ENCODE data around the gene RTKN.
A peak's percentile ranks its signal among the peaks of the same experiment; 100 is the strongest.
"Not testable (repeated sequence)": the region's sequence is repeated elsewhere in the genome, so short reads cannot be mapped to it uniquely, and the experiment has no call there.

Gene RTKN

GRCh38 chr2:74460187-74460586, 18.4 kb upstream of the RTKN start:
- not testable (repeated sequence) for DNase-seq (ENCODE audit: low spot score)

GRCh38 chr2:74459503-74460118, 17.9 kb upstream of the RTKN start:
- DNase-seq (ENCODE audit: low spot score): not testable (repeated sequence)

- DNase-seq (ENCODE audit: low spot score): no peak
Observed at GRCh38 chr2:74458938-74459363, 17.2 kb upstream of the RTKN start.

- peak; percentile 100 for DNase-seq (ENCODE audit: low spot score)
Observed at GRCh38 chr2:74458132-74458937, 16.6 kb upstream of the RTKN start, which contains the start of gene WBP1. TSS of gene WBP1 (plus strand) at chr2:74458438. CDS start at chr2:74458603, 165 bp downstream.

- peak; percentile 84 for DNase-seq (ENCODE audit: low spot score)
Observed at GRCh38 chr2:74457549-74458131, 15.9 kb upstream of the RTKN start.

GRCh38 chr2:74457129-74457548, 15.4 kb upstream of the RTKN start:
- no peak for DNase-seq (ENCODE audit: low spot score)

- DNase-seq (ENCODE audit: low spot score): peak; percentile 99
Observed at GRCh38 chr2:74454654-74455511, 13.1 kb upstream of the RTKN start, which contains the start of gene INO80B. TSS of gene INO80B (plus strand) at chr2:74455087. CDS start at chr2:74455117, 30 bp downstream.

- no peak for DNase-seq (ENCODE audit: low spot score)
Observed at GRCh38 chr2:74450570-74451190, 8.9 kb upstream of the RTKN start.

- DNase-seq (ENCODE audit: low spot score): no peak
Observed at GRCh38 chr2:74448771-74449170, 7.0 kb upstream of the RTKN start.

- DNase-seq (ENCODE audit: low spot score): no peak
Observed at GRCh38 chr2:74447230-74447999, 5.7 kb upstream of the RTKN start.

GRCh38 chr2:74444498-74445318, 3.0 kb upstream of the RTKN start:
- DNase-seq (ENCODE audit: low spot score): no peak

- DNase-seq (ENCODE audit: low spot score): not testable (repeated sequence)
Observed at GRCh38 chr2:74442483-74443297, 953 bp upstream of the RTKN start.

- no peak for DNase-seq (ENCODE audit: low spot score)
Observed at GRCh38 chr2:74441170-74441689, 507 bp downstream of the RTKN start.

GRCh38 chr2:74440378-74441169, 1.2 kb downstream of the RTKN start:
- DNase-seq (ENCODE audit: low spot score): peak; percentile 74

- no peak for DNase-seq (ENCODE audit: low spot score)
Observed at GRCh38 chr2:74439803-74440377, 1.8 kb downstream of the RTKN start.

- no peak for DNase-seq (ENCODE audit: low spot score)
Observed at GRCh38 chr2:74439373-74439772, 2.4 kb downstream of the RTKN start.

GRCh38 chr2:74438248-74438647, 3.5 kb downstream of the RTKN start:
- DNase-seq (ENCODE audit: low spot score): no peak

Measured in NAMALWA (cell line).